Breast epithelium (tissue), 4 donors: Measurements from ENCODE around the gene PPP3CB. TPM values are rescaled to one million over a fixed set of nuclear protein-coding genes. Genes with fewer than 3 reads are reported as not detected.

ENCODE experiments used
- DNase-seq, 2 donors: peaks; one replicate each; pipeline ENCODE4 v3.0.0-alpha.2; 2019; ENCODE audit warnings: low spot score in 2 of 2
- H3K27ac ChIP-seq, 2 donors: fragments of 200-600 bp; sonication (generic) in 1 of 2; one replicate each; pipeline ENCODE4 v1.5.1; 2016 to 2019; ENCODE audit warnings: mild to moderate bottlenecking in 1 of 2
- H3K27me3 ChIP-seq, 2 donors: fragments of 200-600 bp; sonication (generic) in 1 of 2; one replicate each; pipeline versions ENCODE4 v1.5.1 to v1.6.0; 2017 to 2019; ENCODE audit warnings: control low read depth in 1 of 2, mild to moderate bottlenecking in 1 of 2
- H3K36me3 ChIP-seq: fragments of 200-600 bp; one replicate; pipeline ENCODE4 v1.5.1; 2019
- H3K4me1 ChIP-seq, 2 donors: fragments of 200-600 bp; sonication (generic); one replicate each; pipeline ENCODE4 v1.5.1; 2016 to 2019; ENCODE audit warnings: control low read depth in 1 of 2
- H3K4me3 ChIP-seq, 3 donors: fragments of 200-600 bp; sonication (generic); 1 replicate in 2 of 3; 2 replicates in 1 of 3; pipeline ENCODE4 v1.5.1; 2016 to 2019; ENCODE audit warnings: mild to moderate bottlenecking in 3 of 3, moderate library complexity in 2 of 3
- H3K9me3 ChIP-seq, 2 donors: fragments of 200-600 bp; sonication (generic) in 1 of 2; one replicate each; pipeline ENCODE4 v1.5.1; 2016 to 2019; ENCODE audit warnings: control low read depth in 1 of 2
- CTCF ChIP-seq, 3 donors: fragments of 450-650 bp; IDR thresholded peaks; one replicate each; pipeline ENCODE4 v1.5.1; 2016 to 2017; ENCODE audit warnings: antibody characterized with exemption in 3 of 3, mild to moderate bottlenecking in 3 of 3, moderate library complexity in 3 of 3
- POLR2A ChIP-seq: fragments of 450-650 bp; IDR thresholded peaks from one replicate; pipeline ENCODE4 v1.6.1; 2016; ENCODE audit warnings: antibody characterized with exemption, mild to moderate bottlenecking, moderate library complexity
- POLR2AphosphoS5 ChIP-seq, 3 donors: sonication (generic); formaldehyde crosslinking; IDR thresholded peaks; one replicate each; pipeline ENCODE4 v1.6.1; 2017; ENCODE audit warnings: antibody characterized with exemption in 3 of 3
- intact Hi-C: fragments of 100-400 bp; cut with DNase I; formaldehyde crosslinking; loops from one replicate; pipeline ENCODE4 v1.15.1; 2023; ENCODE audit warnings: low total_unique reads
- total RNA-seq, 3 donors: library from RNA; depleted of rRNA; stranded (reverse); fragments of >200 nt; gene quantifications; one replicate each; pipeline ENCODE4 v1.1.0, GENCODE V29; 2016

PPP3CB gene
- total RNA-seq, 3 donors from 2014 or later = 42.0 to 79.0 (median 49.5) TPM

- TF ChIP-seq POLR2AphosphoS5 (IDR thresholded peaks at IDR 0.05) (no peak), CTCF (IDR thresholded peaks at IDR 0.05) (no peak), POLR2A (no peak)
- no peak overlapping the region for H3K4me3 ChIP-seq
- no peak overlapping the region for H3K27ac ChIP-seq
- no peaks in the 10 kb centered on the region for H3K4me1 ChIP-seq
- no peaks in the 10 kb centered on the region for H3K9me3 ChIP-seq
- H3K36me3 ChIP-seq = no peaks in the 10 kb centered on the region
- intact Hi-C loops = no loop called here
- no peaks in the 10 kb centered on the region for H3K27me3 ChIP-seq
- DNase-seq = no peak
These were observed 13.9 kb upstream of the PPP3CB start for GRCh38 chr10:73509695-73510094.

GRCh38 chr10:73506491-73506890 is 10.7 kb upstream of the PPP3CB start:
- TF ChIP-seq POLR2AphosphoS5 (IDR thresholded peaks at IDR 0.05) = no peak
- no peak for TF ChIP-seq CTCF (IDR thresholded peaks at IDR 0.05)
- no peak for TF ChIP-seq POLR2A
- intact Hi-C loops = no loop called here
- no peaks in the 10 kb centered on the region for H3K36me3 ChIP-seq

DNA sequence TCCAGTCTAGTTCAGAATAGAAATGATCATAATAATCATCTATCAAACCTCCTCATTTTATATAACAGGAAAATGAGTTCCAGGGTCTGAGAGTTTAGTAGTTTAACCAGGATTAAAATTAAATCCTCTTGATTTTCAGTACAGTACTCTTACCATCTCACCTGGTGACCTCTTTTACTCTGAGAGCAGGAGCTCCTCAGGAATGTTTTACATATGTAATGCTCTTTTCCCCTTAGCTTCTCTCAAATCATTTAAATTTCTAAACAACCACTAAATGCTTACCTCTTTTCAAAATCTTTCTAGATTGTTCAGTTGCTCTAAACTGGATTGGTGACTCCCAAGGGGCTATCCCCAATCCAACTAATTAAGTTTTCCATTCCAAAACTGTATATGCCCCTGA is 10.2 kb upstream of the PPP3CB start:
- no peak overlapping the region for H3K4me3 ChIP-seq
- H3K27me3 ChIP-seq = no peaks in the 10 kb centered on the region
- DNase-seq = no peak
- intact Hi-C loops = no loop called here
- H3K36me3 ChIP-seq = no peaks in the 10 kb centered on the region
- no peaks in the 10 kb centered on the region for H3K9me3 ChIP-seq
- H3K4me1 ChIP-seq = no peaks in the 10 kb centered on the region
- H3K27ac ChIP-seq = no peak overlapping the region
- TF ChIP-seq POLR2AphosphoS5 (IDR thresholded peaks at IDR 0.05) (no peak), POLR2A (no peak), CTCF (IDR thresholded peaks at IDR 0.05) (no peak)

More at GRCh38 chr10:73506491-73506890, 10.7 kb upstream of the PPP3CB start:
- H3K27ac ChIP-seq = no peak overlapping the region
- no peak for DNase-seq
- H3K4me3 ChIP-seq = no peak overlapping the region
- no peaks in the 10 kb centered on the region for H3K9me3 ChIP-seq
- H3K27me3 ChIP-seq = no peaks in the 10 kb centered on the region
- no peaks in the 10 kb centered on the region for H3K4me1 ChIP-seq

- Histone ChIP-seq H3K9me3 (no peaks in the 10 kb centered on the region), H3K4me1 (no peaks in the 10 kb centered on the region), H3K36me3 (no peaks in the 10 kb centered on the region), H3K27me3 (no peaks in the 10 kb centered on the region), H3K4me3 (no peak overlapping the region), H3K27ac (no peak overlapping the region)
- intact Hi-C loops = no loop called here
- no peak for DNase-seq
- TF ChIP-seq POLR2AphosphoS5 (IDR thresholded peaks at IDR 0.05) (no peak), POLR2A (no peak), CTCF (IDR thresholded peaks at IDR 0.05) (no peak)
These were observed 7.2 kb upstream of the PPP3CB start for GRCh38 chr10:73503037-73503436.

- no peak for TF ChIP-seq POLR2A
- no peak for TF ChIP-seq CTCF (IDR thresholded peaks at IDR 0.05)
- no peak for TF ChIP-seq POLR2AphosphoS5 (IDR thresholded peaks at IDR 0.05)
- Histone ChIP-seq H3K27ac (no peak overlapping the region), H3K9me3 (no peaks in the 10 kb centered on the region), H3K4me3 (no peak overlapping the region), H3K4me1 (no peaks in the 10 kb centered on the region), H3K36me3 (no peaks in the 10 kb centered on the region), H3K27me3 (no peaks in the 10 kb centered on the region)
- intact Hi-C loops = no loop called here
- DNase-seq = no peak
These were observed 5.8 kb upstream of the PPP3CB start for GRCh38 chr10:73501651-73502050.
